HG03558 (cell line): ENCODE data around the gene PEA15.

Source experiments
- ATAC-seq: cut with Tn5 transposase; IDR thresholded peaks from one replicate; pipeline ENCODE4 v1.9.1; 2021; ENCODE audit warnings: moderate number of reproducible peaks; ENCODE audit not compliant: unreplicated experiment; ENCODE audit errors: extremely low read depth

Gene PEA15

GRCh38 chr1:160207118-160207650 lies 2.0 kb downstream of the PEA15 start:
- no peak for ATAC-seq

- no peak for ATAC-seq
Observed at GRCh38 chr1:160207771-160208556, 2.8 kb downstream of the PEA15 start.

- ATAC-seq, result no peak
Observed at GRCh38 chr1:160208557-160209320, 3.6 kb downstream of the PEA15 start.

- ATAC-seq, result no peak
Observed at GRCh38 chr1:160209321-160210046, 4.3 kb downstream of the PEA15 start.

GRCh38 chr1:160210561-160210960 lies 5.4 kb downstream of the PEA15 start:
- no peak for ATAC-seq

GRCh38 chr1:160211046-160211790 lies 6.0 kb downstream of the PEA15 start:
- ATAC-seq, result no peak

GRCh38 chr1:160214481-160215140 lies 9.4 kb downstream of the PEA15 start:
- ATAC-seq, result no peak

- ATAC-seq, result no peak
Observed at GRCh38 chr1:160216301-160216700, 11.1 kb downstream of the PEA15 start.

GRCh38 chr1:160217481-160218051 lies 12.4 kb downstream of the PEA15 start:
- no peak for ATAC-seq

GRCh38 chr1:160219062-160219929 lies 14.1 kb downstream of the PEA15 start:
- ATAC-seq, result no peak

GRCh38 chr1:160220301-160220700 lies 15.1 kb downstream of the PEA15 start:
- ATAC-seq, result no peak

GRCh38 chr1:160221089-160221488 lies 15.9 kb downstream of the PEA15 start:
- ATAC-seq, result no peak

GRCh38 chr1:160222546-160222945 lies 17.4 kb downstream of the PEA15 start:
- no peak for ATAC-seq

- ATAC-seq, result no peak
Observed at GRCh38 chr1:160224606-160225005, 19.4 kb downstream of the PEA15 start.

GRCh38 chr1:160225345-160225744 lies 20.2 kb downstream of the PEA15 start:
- no peak for ATAC-seq

GRCh38 chr1:160226623-160227022 lies 21.4 kb downstream of the PEA15 start:
- ATAC-seq, result no peak

GRCh38 chr1:160227034-160227433 lies 21.9 kb downstream of the PEA15 start:
- no peak for ATAC-seq

- no peak for ATAC-seq
Observed at GRCh38 chr1:160227561-160227960, 22.4 kb downstream of the PEA15 start.
